Endodermal cell (in vitro differentiated cells): ENCODE results near the gene SUGP1. TPM values are rescaled to one million over a fixed set of nuclear protein-coding genes. Genes with fewer than 3 reads are reported as not detected.

Experiments used
- DNase-seq: peaks from one replicate; pipeline ENCODE4 v3.0.0-alpha.2; 2017
- H3K27ac ChIP-seq: 2 replicates; pipeline ENCODE4 v1.5.1; 2013; ENCODE audit warnings: mild to moderate bottlenecking, low read depth, low read length, moderate library complexity
- H3K27me3 ChIP-seq: 2 replicates; pipeline ENCODE4 v1.6.1; 2013; ENCODE audit warnings: mild to moderate bottlenecking, low read length, moderate library complexity; ENCODE audit not compliant: insufficient read depth, control insufficient read depth, poor library complexity, severe bottlenecking
- H3K36me3 ChIP-seq: 2 replicates; pipeline ENCODE4 v1.7.0; 2013; ENCODE audit warnings: mild to moderate bottlenecking, low read length, moderate library complexity; ENCODE audit not compliant: control insufficient read depth, insufficient read depth
- H3K4me1 ChIP-seq: one replicate; pipeline ENCODE4 v1.7.0; 2013; ENCODE audit warnings: low read length; ENCODE audit not compliant: control insufficient read depth, insufficient read depth
- H3K4me3 ChIP-seq: 2 replicates; pipeline ENCODE4 v1.5.1; 2013; ENCODE audit warnings: mild to moderate bottlenecking, low read length, moderate library complexity
- H3K9ac ChIP-seq: 2 replicates; pipeline ENCODE4 v1.6.1; 2013; ENCODE audit warnings: mild to moderate bottlenecking, low read length, moderate library complexity; ENCODE audit not compliant: poor library complexity, severe bottlenecking; ENCODE audit errors: extremely low read depth
- H3K9me3 ChIP-seq: 2 replicates; pipeline ENCODE4 v1.6.1; 2013; ENCODE audit warnings: mild to moderate bottlenecking, low read length, moderate library complexity; ENCODE audit not compliant: control insufficient read depth
- H3K27ac Mint-ChIP-seq: 2 replicates; pipeline ENCODE4 v1.8.0; 2020; ENCODE audit warnings: mixed read lengths
- H3K27me3 Mint-ChIP-seq: 2 replicates; pipeline ENCODE4 v1.8.0; 2021; ENCODE audit warnings: mild to moderate bottlenecking, mixed read lengths; ENCODE audit not compliant: insufficient read depth
- H3K36me3 Mint-ChIP-seq: 2 replicates; pipeline ENCODE4 v1.8.0; 2020; ENCODE audit warnings: low read depth, mixed read lengths
- H3K4me1 Mint-ChIP-seq: 2 replicates; pipeline ENCODE4 v1.8.0; 2020; ENCODE audit warnings: mixed read lengths
- H3K4me3 Mint-ChIP-seq: 2 replicates; pipeline ENCODE4 v1.8.0; 2020; ENCODE audit warnings: mild to moderate bottlenecking, moderate library complexity, mixed read lengths
- H3K9me3 Mint-ChIP-seq: 2 replicates; pipeline ENCODE4 v1.8.0; 2020; ENCODE audit warnings: mild to moderate bottlenecking, mixed read lengths
- WGBS, 2 experiments: methylation state at CpG; one replicate each; pipeline versions ENCODE4 v1.1.5 to v1.1.7; 2013; ENCODE audit warnings: missing lambda C conversion rate in 2 of 2, mixed read lengths in 1 of 2; ENCODE audit not compliant: insufficient coverage in 1 of 2, insufficient read length in 1 of 2; 5-methylcytosine and 5-hydroxymethylcytosine counted together
- total RNA-seq, 2 donors: library from RNA; stranded (reverse); fragmentation: NEBNext Ultra II Directional in 1 of 2; extraction: Animal tissue kit (Norgen Biotek cat#: 25700) in 1 of 2; gene quantifications; 2 replicates in 1 of 2; 3 replicates in 1 of 2; pipeline ENCODE4 v1.2.1, GENCODE V29; 2021
- TF ChIP-seq, protein P1 (sequence below): fragments of 200-600 bp; sonication (generic); conservative IDR thresholded peaks from 2 replicates; pipeline ENCODE4 v1.5.0; 2021; ENCODE audit warnings: antibody characterized with exemption, mild to moderate bottlenecking

SUGP1 gene
- total RNA-seq, 2 donors from 2014 or later, result 72.2 to 75.5 TPM

DNA sequence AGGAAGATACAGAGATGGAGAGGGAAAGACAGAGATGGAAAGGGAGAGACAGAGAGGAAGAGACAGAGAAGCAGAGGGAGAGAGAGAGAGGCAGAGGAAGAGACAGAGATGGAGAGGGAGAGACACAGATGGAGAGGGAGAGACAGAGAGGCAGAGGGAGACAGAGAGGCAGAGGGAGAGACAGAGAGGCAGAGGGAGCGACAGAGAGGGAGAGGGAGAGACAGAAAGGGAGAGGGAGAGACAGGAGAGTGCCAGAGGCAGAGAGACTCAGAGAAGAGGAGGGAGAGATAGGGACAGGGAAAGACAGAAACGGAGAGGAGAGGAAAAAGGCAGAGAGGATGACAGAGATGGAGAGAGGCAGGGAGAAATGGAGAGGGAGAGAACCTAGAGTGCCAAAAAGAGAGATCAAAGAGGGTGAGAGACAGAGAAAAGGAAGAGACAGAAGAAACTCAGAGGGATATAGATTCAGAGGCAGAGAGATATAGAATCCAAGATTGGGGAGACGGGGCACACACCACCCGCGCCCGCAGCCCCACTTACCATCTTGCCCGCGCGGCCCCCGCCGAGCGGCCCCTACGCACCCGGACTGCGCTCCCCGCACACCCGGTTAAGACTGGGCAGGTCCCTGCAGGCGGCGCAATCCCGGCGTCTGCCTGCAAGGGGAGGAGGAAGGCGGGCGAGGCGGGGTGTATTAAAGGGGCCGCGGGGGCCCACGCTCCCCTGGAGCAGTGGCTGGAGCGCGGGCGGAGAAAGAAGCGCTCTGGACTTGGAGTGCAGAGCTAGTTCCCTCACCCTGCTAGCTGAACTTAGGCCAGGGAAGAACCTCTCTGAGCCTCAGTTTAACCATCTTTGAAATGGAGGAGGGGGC, 57.9 kb downstream of the SUGP1 start:
- H3K9ac ChIP-seq, result no peak overlapping the region
- Mint-ChIP-seq H3K9me3 (peaks cover 8% of the 10 kb centered on the region), H3K27ac (no peak overlapping the region), H3K4me3 (peak overlapping the region; percentile 52), H3K27me3 (peaks cover 62% of the 10 kb centered on the region), H3K4me1 (peaks cover 7% of the 10 kb centered on the region), H3K36me3 (peaks cover 4% of the 10 kb centered on the region)
- no peaks in the 10 kb centered on the region for H3K36me3 ChIP-seq
- H3K4me3 ChIP-seq, result peak overlapping the region; percentile 70
- no peaks in the 10 kb centered on the region for H3K4me1 ChIP-seq
- WGBS, 2 experiments, result 11 to 14% methylated on average over 7 to 31 of the region's 31 CpGs
- peak; percentile 78 for DNase-seq
- H3K9me3 ChIP-seq, result no peaks in the 10 kb centered on the region
- H3K27me3 ChIP-seq, result peaks cover 34% of the 10 kb centered on the region
- TF ChIP-seq, protein P1, sequence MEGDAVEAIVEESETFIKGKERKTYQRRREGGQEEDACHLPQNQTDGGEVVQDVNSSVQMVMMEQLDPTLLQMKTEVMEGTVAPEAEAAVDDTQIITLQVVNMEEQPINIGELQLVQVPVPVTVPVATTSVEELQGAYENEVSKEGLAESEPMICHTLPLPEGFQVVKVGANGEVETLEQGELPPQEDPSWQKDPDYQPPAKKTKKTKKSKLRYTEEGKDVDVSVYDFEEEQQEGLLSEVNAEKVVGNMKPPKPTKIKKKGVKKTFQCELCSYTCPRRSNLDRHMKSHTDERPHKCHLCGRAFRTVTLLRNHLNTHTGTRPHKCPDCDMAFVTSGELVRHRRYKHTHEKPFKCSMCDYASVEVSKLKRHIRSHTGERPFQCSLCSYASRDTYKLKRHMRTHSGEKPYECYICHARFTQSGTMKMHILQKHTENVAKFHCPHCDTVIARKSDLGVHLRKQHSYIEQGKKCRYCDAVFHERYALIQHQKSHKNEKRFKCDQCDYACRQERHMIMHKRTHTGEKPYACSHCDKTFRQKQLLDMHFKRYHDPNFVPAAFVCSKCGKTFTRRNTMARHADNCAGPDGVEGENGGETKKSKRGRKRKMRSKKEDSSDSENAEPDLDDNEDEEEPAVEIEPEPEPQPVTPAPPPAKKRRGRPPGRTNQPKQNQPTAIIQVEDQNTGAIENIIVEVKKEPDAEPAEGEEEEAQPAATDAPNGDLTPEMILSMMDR, result peak; percentile 49
- H3K27ac ChIP-seq, result no peak overlapping the region

DNA sequence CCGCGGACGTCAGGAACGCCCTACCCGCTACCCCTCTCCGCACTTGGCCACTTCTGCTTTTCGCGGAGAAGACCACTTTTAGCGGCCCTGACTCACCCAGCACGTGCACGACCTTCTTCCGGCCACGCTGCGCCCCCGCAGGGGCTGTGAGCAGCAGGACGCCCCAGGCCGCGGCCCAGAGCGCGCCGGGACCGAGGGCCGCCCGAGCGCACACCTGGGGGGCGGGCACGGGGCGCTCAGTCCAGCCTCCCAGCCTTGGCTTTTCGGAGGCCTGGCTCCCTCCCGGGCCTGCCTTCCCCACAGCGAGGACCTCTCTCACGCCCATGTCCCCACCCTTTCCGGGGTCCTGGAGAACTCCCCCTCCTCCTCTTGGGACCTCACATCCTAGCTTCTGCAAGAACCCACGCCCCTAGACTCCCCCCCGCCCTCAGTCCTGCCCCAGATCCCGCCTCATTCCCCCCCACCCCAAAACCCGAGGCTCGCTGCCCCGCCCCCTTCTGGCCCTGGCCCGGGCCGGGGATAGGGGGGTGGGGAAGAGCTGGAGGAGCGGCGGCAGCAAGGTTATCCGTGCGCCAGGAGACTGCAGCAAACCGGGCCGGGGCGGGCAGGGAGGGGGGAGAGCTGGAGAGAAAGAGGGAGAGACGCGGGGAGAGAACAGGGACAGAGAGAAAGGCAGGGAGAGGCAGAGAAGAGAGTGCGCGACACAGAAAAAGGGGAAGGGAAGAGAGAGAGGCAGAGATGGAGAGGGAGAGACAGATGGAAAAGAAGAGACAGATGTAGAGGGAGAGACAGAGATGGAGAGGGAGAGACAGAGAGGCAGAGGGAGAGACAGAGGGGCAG, 58.7 kb downstream of the SUGP1 start:
- H3K27ac ChIP-seq, result no peak overlapping the region
- peak overlapping the region; percentile 70 for H3K4me3 ChIP-seq
- H3K27ac Mint-ChIP-seq, result no peak overlapping the region
- TF ChIP-seq, protein P1, result no peak
- H3K27me3 ChIP-seq, result peaks cover 34% of the 10 kb centered on the region
- WGBS, 2 experiments, result 5 to 9% methylated on average over 32 to 47 of the region's 52 CpGs
- peak; percentile 90 for DNase-seq
- no peaks in the 10 kb centered on the region for H3K4me1 ChIP-seq
- no peaks in the 10 kb centered on the region for H3K9me3 ChIP-seq
- H3K4me1 Mint-ChIP-seq, result peaks cover 7% of the 10 kb centered on the region
- peaks cover 3% of the 10 kb centered on the region for H3K36me3 Mint-ChIP-seq
- H3K9me3 Mint-ChIP-seq, result peaks cover 8% of the 10 kb centered on the region
- H3K9ac ChIP-seq, result peak overlapping the region; percentile 6
- peaks cover 64% of the 10 kb centered on the region for H3K27me3 Mint-ChIP-seq
- peak overlapping the region; percentile 52 for H3K4me3 Mint-ChIP-seq
- H3K36me3 ChIP-seq, result no peaks in the 10 kb centered on the region

DNA sequence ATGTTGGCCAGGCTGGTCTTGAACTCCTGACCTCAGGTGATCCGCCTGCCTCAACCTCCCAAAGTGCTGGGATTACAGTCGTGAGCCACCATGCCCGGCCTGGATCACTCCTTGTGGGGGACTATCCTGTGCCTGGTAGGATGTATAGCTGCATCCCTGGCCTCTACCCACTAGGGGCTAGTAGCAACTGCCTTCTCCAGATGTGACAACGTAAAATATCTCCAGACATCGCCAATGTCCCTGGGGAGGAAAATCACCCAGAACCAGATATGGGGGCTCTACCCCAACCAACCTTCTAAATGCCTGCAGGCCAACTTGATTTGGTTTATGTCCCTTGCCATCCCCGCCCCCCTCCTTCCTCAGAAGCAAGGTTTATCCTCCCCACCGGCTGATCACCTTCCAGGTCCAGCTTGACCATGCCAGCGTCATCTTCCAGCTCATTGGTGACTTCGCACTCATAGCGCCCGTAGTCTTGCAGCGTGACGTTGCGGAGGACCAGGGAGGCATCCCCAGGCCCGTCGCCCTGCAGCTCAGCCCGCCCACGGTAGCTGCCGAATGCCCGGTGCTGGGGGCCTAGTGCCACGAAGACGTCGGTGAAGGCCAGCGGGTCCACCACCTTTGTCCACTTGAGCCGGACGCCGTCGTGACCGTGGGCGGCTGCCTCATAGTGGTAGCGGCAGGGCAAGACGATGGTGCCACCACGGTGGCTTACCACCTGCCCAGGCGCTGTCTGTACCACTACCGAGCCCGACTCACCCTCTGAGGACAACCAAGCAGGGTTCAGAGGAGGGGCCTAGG, 59.7 kb downstream of the SUGP1 start:
- Histone ChIP-seq H3K36me3 (no peaks in the 10 kb centered on the region), H3K4me1 (no peaks in the 10 kb centered on the region), H3K9me3 (no peaks in the 10 kb centered on the region), H3K27me3 (peaks cover 34% of the 10 kb centered on the region), H3K4me3 (no peak overlapping the region), H3K9ac (no peak overlapping the region), H3K27ac (no peak overlapping the region)
- Mint-ChIP-seq H3K36me3 (peaks cover 3% of the 10 kb centered on the region), H3K27ac (no peak overlapping the region), H3K9me3 (peaks cover 8% of the 10 kb centered on the region), H3K4me1 (peaks cover 7% of the 10 kb centered on the region), H3K27me3 (peaks cover 69% of the 10 kb centered on the region), H3K4me3 (peak overlapping the region; percentile 52)
- no peak for DNase-seq
- TF ChIP-seq, protein P1, result peak; percentile 28
- 81 to 92% methylated on average over 27 to 36 of the region's 36 CpGs for WGBS, 2 experiments
